Measurements from ENCODE around the gene YIF1B. TPM values are rescaled to one million over a fixed set of nuclear protein-coding genes. Genes with fewer than 3 reads are reported as not detected.

The YIF1B gene
- total and polyA plus RNA-seq, 2 experiments from 2014 or later, result 61.5 to 140 TPM

GRCh38 chr19:38336638-38337359 lies 21.1 kb upstream of the YIF1B start:
- Histone ChIP-seq H3K4me3 (peak overlapping the region; percentile 62), H3K27ac (peak overlapping the region; percentile 67)

GRCh38 chr19:38335949-38336637 lies 20.3 kb upstream of the YIF1B start:
- no peaks in the 10 kb centered on the region for H3K4me1 ChIP-seq (ENCODE audit: low read depth)
- peak; percentile 97 for DNase-seq (ENCODE audit: low read depth in 1 of 2, low spot score in 1 of 2)
- peak overlapping the region; percentile 62 for H3K4me3 ChIP-seq
- H3K9me3 ChIP-seq (ENCODE audit: low read depth), result no peaks in the 10 kb centered on the region
- no peak for TF ChIP-seq CTCF (IDR thresholded peaks at IDR 0.05; ENCODE audit: low read depth, low read length)
- H3K27me3 ChIP-seq, result no peaks in the 10 kb centered on the region
- no peaks in the 10 kb centered on the region for H3K36me3 ChIP-seq
- peak overlapping the region; percentile 70 for H3K27ac ChIP-seq

More at GRCh38 chr19:38336638-38337359, 21.1 kb upstream of the YIF1B start:
- H3K4me1 ChIP-seq (ENCODE audit: low read depth), result no peaks in the 10 kb centered on the region
- no peaks in the 10 kb centered on the region for H3K36me3 ChIP-seq
- H3K27me3 ChIP-seq, result no peaks in the 10 kb centered on the region
- peak; percentile 90 to 99 for DNase-seq (ENCODE audit: low read depth in 1 of 2, low spot score in 1 of 2)
- no peaks in the 10 kb centered on the region for H3K9me3 ChIP-seq (ENCODE audit: low read depth)
- TF ChIP-seq CTCF (IDR thresholded peaks at IDR 0.05; ENCODE audit: low read depth, low read length), result no peak

GRCh38 chr19:38333245-38333644 lies 17.5 kb upstream of the YIF1B start:
- no peaks in the 10 kb centered on the region for H3K4me1 ChIP-seq (ENCODE audit: low read depth)
- no peak overlapping the region for H3K4me3 ChIP-seq
- no peak for TF ChIP-seq CTCF (IDR thresholded peaks at IDR 0.05; ENCODE audit: low read depth, low read length)
- no peaks in the 10 kb centered on the region for H3K9me3 ChIP-seq (ENCODE audit: low read depth)
- H3K36me3 ChIP-seq, result no peaks in the 10 kb centered on the region
- no peak overlapping the region for H3K27ac ChIP-seq
- H3K27me3 ChIP-seq, result no peaks in the 10 kb centered on the region
- peak in 1 of 2 donors; percentile 9 for DNase-seq (ENCODE audit: low read depth in 1 of 2, low spot score in 1 of 2)

GRCh38 chr19:38331728-38332127 lies 16.0 kb upstream of the YIF1B start:
- H3K4me3 ChIP-seq, result no peak overlapping the region

GRCh38 chr19:38329651-38330050 lies 13.9 kb upstream of the YIF1B start:
- Histone ChIP-seq H3K36me3 (no peaks in the 10 kb centered on the region), H3K27ac (no peak overlapping the region), H3K4me3 (no peak overlapping the region), H3K27me3 (no peaks in the 10 kb centered on the region), H3K9me3 (ENCODE audit: low read depth) (no peaks in the 10 kb centered on the region), H3K4me1 (ENCODE audit: low read depth) (no peaks in the 10 kb centered on the region)
- no peak for TF ChIP-seq CTCF (IDR thresholded peaks at IDR 0.05; ENCODE audit: low read depth, low read length)
- DNase-seq (ENCODE audit: low read depth in 1 of 2, low spot score in 1 of 2), result no peak

More at GRCh38 chr19:38331728-38332127, 16.0 kb upstream of the YIF1B start:
- Histone ChIP-seq H3K4me1 (ENCODE audit: low read depth) (no peaks in the 10 kb centered on the region), H3K27ac (no peak overlapping the region), H3K27me3 (no peaks in the 10 kb centered on the region), H3K9me3 (ENCODE audit: low read depth) (no peaks in the 10 kb centered on the region), H3K36me3 (no peaks in the 10 kb centered on the region)
- no peak for TF ChIP-seq CTCF (IDR thresholded peaks at IDR 0.05; ENCODE audit: low read depth, low read length)
- no peak for DNase-seq (ENCODE audit: low read depth in 1 of 2, low spot score in 1 of 2)

All from cardiac muscle cell (in vitro differentiated cells and primary cell).